ENCODE data around the gene PWP2.

The PWP2 gene

DNA sequence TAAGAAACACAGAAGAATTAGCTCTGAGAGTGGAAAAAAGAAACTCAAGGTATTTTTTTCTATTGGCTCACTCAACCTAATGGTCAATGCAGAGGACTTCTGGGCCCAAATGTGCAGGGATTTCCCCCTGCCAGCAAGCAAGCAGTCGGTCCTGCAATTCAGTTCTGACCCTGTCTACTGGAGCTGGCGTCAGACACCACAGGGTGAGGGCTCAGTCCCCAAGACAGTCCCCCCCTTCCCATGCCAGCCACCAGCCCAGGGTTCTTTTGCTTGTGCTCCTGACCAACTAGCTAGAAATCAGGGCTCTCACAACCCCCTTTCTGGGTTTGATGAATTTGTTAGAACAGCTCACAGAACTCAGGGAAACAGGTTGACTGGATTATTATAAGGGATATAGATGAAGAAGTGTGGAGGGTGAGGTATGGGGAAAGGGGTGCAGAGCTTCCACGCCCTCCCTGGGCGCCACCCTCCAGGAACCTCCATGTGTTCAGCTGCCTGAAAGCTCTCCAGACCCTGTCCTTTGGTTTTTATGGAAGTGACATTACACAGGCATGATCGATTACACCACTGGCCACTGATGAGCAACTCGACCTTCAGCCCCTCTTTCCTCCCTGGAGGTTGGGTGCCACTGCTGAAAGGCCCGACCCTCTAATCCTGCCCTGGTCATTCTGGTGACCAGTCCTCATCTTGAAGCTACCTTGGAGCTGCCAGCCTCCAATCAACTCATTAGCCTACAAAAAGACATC lies 22.5 kb upstream of the PWP2 start:
- TF ChIP-seq FOXP2 (optimal IDR thresholded peaks at IDR 0.05; ENCODE audit: borderline replicate concordance, extremely low read depth, extremely low read length, insufficient read depth) (no peak), TAF1 (IDR thresholded peaks at IDR 0.05; ENCODE audit: borderline replicate concordance, insufficient read depth, low read length) (no peak), SIN3A (IDR thresholded peaks at IDR 0.05; ENCODE audit: borderline replicate concordance, insufficient read depth, low read length) (no peak), POLR2AphosphoS5 (IDR thresholded peaks at IDR 0.05; ENCODE audit: low read depth, low read length) (no peak)
- TF ChIP-seq, protein P1, sequence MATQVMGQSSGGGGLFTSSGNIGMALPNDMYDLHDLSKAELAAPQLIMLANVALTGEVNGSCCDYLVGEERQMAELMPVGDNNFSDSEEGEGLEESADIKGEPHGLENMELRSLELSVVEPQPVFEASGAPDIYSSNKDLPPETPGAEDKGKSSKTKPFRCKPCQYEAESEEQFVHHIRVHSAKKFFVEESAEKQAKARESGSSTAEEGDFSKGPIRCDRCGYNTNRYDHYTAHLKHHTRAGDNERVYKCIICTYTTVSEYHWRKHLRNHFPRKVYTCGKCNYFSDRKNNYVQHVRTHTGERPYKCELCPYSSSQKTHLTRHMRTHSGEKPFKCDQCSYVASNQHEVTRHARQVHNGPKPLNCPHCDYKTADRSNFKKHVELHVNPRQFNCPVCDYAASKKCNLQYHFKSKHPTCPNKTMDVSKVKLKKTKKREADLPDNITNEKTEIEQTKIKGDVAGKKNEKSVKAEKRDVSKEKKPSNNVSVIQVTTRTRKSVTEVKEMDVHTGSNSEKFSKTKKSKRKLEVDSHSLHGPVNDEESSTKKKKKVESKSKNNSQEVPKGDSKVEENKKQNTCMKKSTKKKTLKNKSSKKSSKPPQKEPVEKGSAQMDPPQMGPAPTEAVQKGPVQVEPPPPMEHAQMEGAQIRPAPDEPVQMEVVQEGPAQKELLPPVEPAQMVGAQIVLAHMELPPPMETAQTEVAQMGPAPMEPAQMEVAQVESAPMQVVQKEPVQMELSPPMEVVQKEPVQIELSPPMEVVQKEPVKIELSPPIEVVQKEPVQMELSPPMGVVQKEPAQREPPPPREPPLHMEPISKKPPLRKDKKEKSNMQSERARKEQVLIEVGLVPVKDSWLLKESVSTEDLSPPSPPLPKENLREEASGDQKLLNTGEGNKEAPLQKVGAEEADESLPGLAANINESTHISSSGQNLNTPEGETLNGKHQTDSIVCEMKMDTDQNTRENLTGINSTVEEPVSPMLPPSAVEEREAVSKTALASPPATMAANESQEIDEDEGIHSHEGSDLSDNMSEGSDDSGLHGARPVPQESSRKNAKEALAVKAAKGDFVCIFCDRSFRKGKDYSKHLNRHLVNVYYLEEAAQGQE (IDR thresholded peaks at IDR 0.05; ENCODE audit: insufficient read depth in 1 of 2, low read depth in 2 of 2, low read length in 2 of 2) = no peak

DNA sequence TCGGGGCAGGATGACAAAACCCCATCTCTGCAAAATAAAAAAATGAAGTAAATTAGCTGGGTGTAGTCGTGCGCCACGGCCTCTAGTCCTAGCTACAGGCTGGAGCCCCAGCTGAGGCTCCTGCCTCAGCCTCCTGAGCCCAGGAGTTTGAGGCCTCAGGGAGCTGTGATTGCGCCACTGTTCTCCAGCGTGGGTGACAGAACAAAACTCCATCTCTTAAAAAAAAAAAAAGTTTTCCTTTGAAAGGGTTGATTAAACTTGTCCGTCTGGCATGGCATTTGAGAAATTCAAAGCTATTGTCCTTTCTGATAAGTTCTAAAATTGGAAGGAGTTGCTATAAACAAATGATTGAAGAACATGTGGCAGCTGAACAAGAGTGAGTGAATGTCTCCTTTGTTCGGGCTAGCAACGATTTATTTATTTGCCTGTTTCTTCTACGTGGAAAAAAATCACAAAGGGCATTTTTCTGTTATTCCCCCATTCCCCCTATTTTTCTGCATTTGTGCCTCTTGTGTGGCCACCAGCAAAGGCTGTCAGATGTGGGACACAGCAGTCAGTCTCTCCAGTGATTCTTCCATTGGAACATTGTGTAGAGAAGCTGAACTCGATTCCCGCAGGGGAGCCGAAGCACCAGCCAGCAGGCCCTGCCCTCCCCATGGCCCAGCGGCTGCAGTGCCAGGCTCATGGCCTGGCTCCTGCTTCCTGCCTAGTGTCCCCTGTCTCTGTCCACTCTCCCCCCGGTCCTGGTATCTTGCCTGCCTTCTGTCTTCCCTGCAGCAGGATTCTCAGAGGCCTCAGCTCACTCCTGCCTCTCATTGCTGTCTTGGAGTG lies 21.5 kb upstream of the PWP2 start:
- TF ChIP-seq, protein P1 (IDR thresholded peaks at IDR 0.05; ENCODE audit: insufficient read depth in 1 of 2, low read depth in 2 of 2, low read length in 2 of 2) = no peak
- no peak for TF ChIP-seq FOXP2 (optimal IDR thresholded peaks at IDR 0.05; ENCODE audit: borderline replicate concordance, extremely low read depth, extremely low read length, insufficient read depth)
- no peak for TF ChIP-seq POLR2AphosphoS5 (IDR thresholded peaks at IDR 0.05; ENCODE audit: low read depth, low read length)
- TF ChIP-seq TAF1 (IDR thresholded peaks at IDR 0.05; ENCODE audit: borderline replicate concordance, insufficient read depth, low read length) = no peak
- no peak for TF ChIP-seq SIN3A (IDR thresholded peaks at IDR 0.05; ENCODE audit: borderline replicate concordance, insufficient read depth, low read length)

DNA sequence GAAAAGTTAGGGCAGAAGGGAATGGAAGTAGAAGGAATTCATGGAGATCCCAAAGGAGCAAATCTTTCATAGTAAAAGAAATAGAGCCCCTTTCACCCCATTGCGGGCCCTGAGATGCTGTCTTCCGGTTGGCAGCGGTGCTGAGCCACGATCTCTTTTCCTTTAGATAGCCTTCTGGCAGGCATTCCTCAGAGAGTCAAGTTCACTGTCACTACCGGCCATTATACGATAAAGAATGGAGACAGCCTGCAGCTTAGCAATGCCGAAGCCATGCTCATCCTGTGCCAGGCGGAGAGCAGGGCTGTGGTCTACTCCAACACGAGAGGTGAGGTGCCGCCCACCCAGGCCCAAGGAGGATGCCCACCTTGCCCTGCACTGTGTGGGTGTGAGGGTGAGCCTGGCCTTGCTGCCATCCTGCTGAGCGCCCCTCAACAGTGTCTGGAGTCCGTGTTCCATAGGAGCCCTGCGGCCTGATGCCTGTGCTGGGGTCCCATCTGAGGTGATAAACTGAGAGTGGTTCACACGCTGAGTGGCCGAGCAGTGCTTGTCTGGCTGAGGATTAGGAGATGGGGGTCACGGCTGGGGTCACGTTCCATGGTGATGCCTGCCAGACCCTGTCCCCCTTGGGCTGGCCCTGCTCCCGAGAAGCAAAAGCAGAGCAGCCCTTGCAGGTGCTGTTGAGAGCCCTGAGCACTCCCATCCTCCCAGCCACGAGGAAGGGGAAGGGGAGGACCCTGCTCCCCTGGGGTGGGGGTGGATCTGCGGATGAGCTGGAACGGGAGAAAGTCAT lies 20.4 kb upstream of the PWP2 start:
- TF ChIP-seq POLR2AphosphoS5 (IDR thresholded peaks at IDR 0.05; ENCODE audit: low read depth, low read length) (no peak), FOXP2 (optimal IDR thresholded peaks at IDR 0.05; ENCODE audit: borderline replicate concordance, extremely low read depth, extremely low read length, insufficient read depth) (no peak), TAF1 (IDR thresholded peaks at IDR 0.05; ENCODE audit: borderline replicate concordance, insufficient read depth, low read length) (no peak), SIN3A (IDR thresholded peaks at IDR 0.05; ENCODE audit: borderline replicate concordance, insufficient read depth, low read length) (no peak)
- TF ChIP-seq, protein P1 (IDR thresholded peaks at IDR 0.05; ENCODE audit: insufficient read depth in 1 of 2, low read depth in 2 of 2, low read length in 2 of 2) = no peak

DNA sequence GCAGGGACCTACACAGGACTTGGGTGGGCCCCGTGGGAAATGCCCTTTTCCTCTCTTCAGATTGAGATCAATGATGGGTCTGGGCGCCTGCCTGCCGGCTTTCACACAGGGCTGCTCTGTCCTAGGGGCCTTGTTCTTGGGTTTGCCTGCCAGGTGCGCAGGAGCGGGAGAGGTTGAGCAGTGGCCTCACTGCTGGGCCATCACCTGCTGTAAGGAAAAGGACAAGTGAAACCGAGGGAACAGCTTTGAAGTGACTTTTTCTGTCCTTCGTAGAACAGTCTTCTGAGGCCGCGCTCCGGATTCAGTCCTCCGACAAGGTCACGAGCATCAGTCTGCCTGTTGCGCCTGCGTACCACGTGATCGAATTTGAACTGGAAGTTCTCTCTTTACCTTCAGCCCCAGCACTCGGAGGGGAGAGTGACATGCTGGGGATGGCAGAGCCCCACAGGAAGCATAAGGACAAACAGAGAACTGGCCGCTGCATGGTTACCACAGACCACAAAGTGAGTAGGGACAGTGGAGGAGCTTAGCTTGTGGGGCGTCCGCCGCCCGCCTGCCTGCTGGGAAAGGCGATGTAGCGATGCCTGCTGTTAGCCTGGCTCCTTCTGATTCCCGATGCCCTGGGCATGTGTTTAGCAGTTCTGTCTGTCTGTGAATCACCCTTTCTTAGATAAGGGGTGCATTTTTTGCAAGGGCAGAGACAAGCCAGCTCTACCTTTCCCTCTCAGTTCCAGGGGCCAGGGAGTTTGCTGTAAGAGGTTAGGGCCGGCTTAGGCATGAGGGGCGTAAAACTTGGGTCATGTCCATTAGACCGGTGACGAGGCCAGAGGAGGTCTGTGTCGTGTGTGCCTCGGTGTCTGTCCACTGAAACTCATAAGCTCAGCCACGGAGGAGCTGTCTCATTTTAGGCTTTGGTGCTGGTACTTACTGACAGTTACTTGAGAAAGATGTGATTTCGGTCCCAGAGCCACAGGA lies 19.5 kb upstream of the PWP2 start:
- TF ChIP-seq SIN3A (IDR thresholded peaks at IDR 0.05; ENCODE audit: borderline replicate concordance, insufficient read depth, low read length) (no peak), POLR2AphosphoS5 (IDR thresholded peaks at IDR 0.05; ENCODE audit: low read depth, low read length) (no peak), TAF1 (IDR thresholded peaks at IDR 0.05; ENCODE audit: borderline replicate concordance, insufficient read depth, low read length) (no peak), FOXP2 (optimal IDR thresholded peaks at IDR 0.05; ENCODE audit: borderline replicate concordance, extremely low read depth, extremely low read length, insufficient read depth) (no peak)
- TF ChIP-seq, protein P1 (IDR thresholded peaks at IDR 0.05; ENCODE audit: insufficient read depth in 1 of 2, low read depth in 2 of 2, low read length in 2 of 2) = no peak
